Prostate gland (tissue), 2 donors: ENCODE data around the gene BANK1.

Experiments used
- CTCF ChIP-seq, 4 experiments: fragments of 200-600 bp in 2 of 4; fragments of 450-650 bp in 2 of 4; sonication (generic) in 2 of 4; IDR thresholded peaks; 1 replicate in 3 of 4; 2 replicates in 1 of 4; pipeline ENCODE4 v1.5.1; 2016 to 2019; ENCODE audit warnings: antibody characterized with exemption in 4 of 4, mild to moderate bottlenecking in 2 of 4, moderate library complexity in 2 of 4
- POLR2A ChIP-seq: fragments of 450-650 bp; IDR thresholded peaks from one replicate; pipeline ENCODE4 v1.6.1; 2016; ENCODE audit warnings: antibody characterized with exemption, mild to moderate bottlenecking

- TF ChIP-seq POLR2A (no peak), CTCF (IDR thresholded peaks at IDR 0.05) (no peak)
Measured at GRCh38 chr4:101843054-101843453, 52.5 kb downstream of the BANK1 start.
